ENCODE data around the gene KCTD5. TPM values are rescaled to one million over a fixed set of nuclear protein-coding genes. Genes with fewer than 3 reads are reported as not detected.
"Not testable (repeated sequence)": the region's sequence is repeated elsewhere in the genome, so short reads cannot be mapped to it uniquely, and the experiment has no call there.

KCTD5 gene
- total and polyA plus RNA-seq, 2 of the 8 experiments (the other 6 are each of a cell fraction or from before 2014, with no cell fraction given): 26.6 to 31.8 TPM

- H2BK12ac ChIP-seq (ENCODE audit: low read depth, low read length); H3K4ac ChIP-seq (replicated peaks; ENCODE audit: insufficient read length, low read depth, low read length); H3K23ac ChIP-seq (ENCODE audit: insufficient read length); H4K5ac ChIP-seq (ENCODE audit: insufficient read length, low read depth, low read length); H2BK20ac ChIP-seq (ENCODE audit: low read length); H4K20me1 ChIP-seq (replicated peaks in 1 of 2; ENCODE audit: control insufficient read depth in 1 of 2, insufficient read depth in 2 of 2, low read length in 2 of 2); H2BK120ac ChIP-seq (replicated peaks; ENCODE audit: low read depth, low read length); H3K79me2 ChIP-seq (ENCODE audit: control insufficient read depth in 1 of 2, insufficient read depth in 2 of 2, low read length in 2 of 2); H3K14ac ChIP-seq (ENCODE audit: insufficient read length); H2BK15ac ChIP-seq (ENCODE audit: low read length); H3K9me3 ChIP-seq (ENCODE audit: insufficient read depth in 2 of 2, low read depth in 1 of 2, low read length in 1 of 2); H3K18ac ChIP-seq (ENCODE audit: extremely low read depth, low read length); H3K27me3 ChIP-seq (replicated peaks in 1 of 4; ENCODE audit: control insufficient read depth in 3 of 4, extremely low read depth in 1 of 4, insufficient read depth in 3 of 4, low read length in 3 of 4); H3K23me2 ChIP-seq (ENCODE audit: low read depth, low read length); H3K56ac ChIP-seq (replicated peaks; ENCODE audit: insufficient read length, low read depth, low read length); H2AFZ ChIP-seq (ENCODE audit: low read length); H3K4me3 ChIP-seq (ENCODE audit: extremely low read depth in 1 of 4, insufficient read depth in 2 of 4, low read depth in 3 of 4, low read length in 4 of 4); H3K27ac ChIP-seq (ENCODE audit: low read depth, low read length); CTCF ChIA-PET (ENCODE audit: partially characterized antibody); H2BK5ac ChIP-seq (ENCODE audit: low read depth, low read length); H3K9ac ChIP-seq (replicated peaks in 1 of 4; ENCODE audit: extremely low read depth in 1 of 4, low read depth in 3 of 4, low read length in 3 of 4); DNase-seq (ENCODE audit: low read depth in 1 of 2, low spot score in 2 of 2); H2AK5ac ChIP-seq (ENCODE audit: low read depth, low read length); H4K8ac ChIP-seq (ENCODE audit: extremely low read depth, insufficient read depth, low read length); H3K4me1 ChIP-seq (replicated peaks in 1 of 4; ENCODE audit: control insufficient read depth in 3 of 4, insufficient read depth in 4 of 4, low read length in 3 of 4); H4K91ac ChIP-seq (replicated peaks; ENCODE audit: insufficient read length, low read length); H3K4me2 ChIP-seq (ENCODE audit: insufficient read depth in 1 of 2, low read depth in 2 of 2, low read length in 2 of 2); H3K36me3 ChIP-seq (ENCODE audit: control insufficient read depth in 2 of 4, insufficient read depth in 4 of 4, low read length in 3 of 4); H3K79me1 ChIP-seq (ENCODE audit: low read depth, low read length); POLR2A ChIA-PET (ENCODE audit: partially characterized antibody); FAIRE-seq: not testable (repeated sequence)
- WGBS, 2 experiments (ENCODE audit: extremely low coverage in 1 of 2, insufficient coverage in 1 of 2, insufficient read length in 1 of 2, insufficient replicate concordance in 2 of 2, low coverage in 1 of 2, low lambda C conversion rate in 2 of 2, missing lambda C conversion rate in 1 of 2): no CpG with 5 or more reads among the region's 13 CpGs
Measured at GRCh38 chr16:2653915-2654314, 28.4 kb upstream of the KCTD5 start.

- H3K36me3 ChIP-seq (ENCODE audit: control insufficient read depth in 2 of 4, insufficient read depth in 4 of 4, low read length in 3 of 4); H3K79me2 ChIP-seq (ENCODE audit: control insufficient read depth in 1 of 2, insufficient read depth in 2 of 2, low read length in 2 of 2); H4K20me1 ChIP-seq (replicated peaks in 1 of 2; ENCODE audit: control insufficient read depth in 1 of 2, insufficient read depth in 2 of 2, low read length in 2 of 2); H3K9ac ChIP-seq (replicated peaks in 1 of 4; ENCODE audit: extremely low read depth in 1 of 4, low read depth in 3 of 4, low read length in 3 of 4); H3K23ac ChIP-seq (ENCODE audit: insufficient read length); H3K4me2 ChIP-seq (ENCODE audit: insufficient read depth in 1 of 2, low read depth in 2 of 2, low read length in 2 of 2); DNase-seq (ENCODE audit: low read depth in 1 of 2, low spot score in 2 of 2); H3K14ac ChIP-seq (ENCODE audit: insufficient read length); H4K91ac ChIP-seq (replicated peaks; ENCODE audit: insufficient read length, low read length); H3K18ac ChIP-seq (ENCODE audit: extremely low read depth, low read length); CTCF ChIA-PET (ENCODE audit: partially characterized antibody); FAIRE-seq; POLR2A ChIA-PET (ENCODE audit: partially characterized antibody); H2AFZ ChIP-seq (ENCODE audit: low read length); H3K9me3 ChIP-seq (ENCODE audit: insufficient read depth in 2 of 2, low read depth in 1 of 2, low read length in 1 of 2); H2BK15ac ChIP-seq (ENCODE audit: low read length); H2BK20ac ChIP-seq (ENCODE audit: low read length); H3K4ac ChIP-seq (replicated peaks; ENCODE audit: insufficient read length, low read depth, low read length); H4K8ac ChIP-seq (ENCODE audit: extremely low read depth, insufficient read depth, low read length); H3K27ac ChIP-seq (ENCODE audit: low read depth, low read length); H3K27me3 ChIP-seq (replicated peaks in 1 of 4; ENCODE audit: control insufficient read depth in 3 of 4, extremely low read depth in 1 of 4, insufficient read depth in 3 of 4, low read length in 3 of 4); H3K79me1 ChIP-seq (ENCODE audit: low read depth, low read length); H2BK120ac ChIP-seq (replicated peaks; ENCODE audit: low read depth, low read length); H3K23me2 ChIP-seq (ENCODE audit: low read depth, low read length); H4K5ac ChIP-seq (ENCODE audit: insufficient read length, low read depth, low read length); H2AK5ac ChIP-seq (ENCODE audit: low read depth, low read length); H3K4me3 ChIP-seq (ENCODE audit: extremely low read depth in 1 of 4, insufficient read depth in 2 of 4, low read depth in 3 of 4, low read length in 4 of 4); H2BK12ac ChIP-seq (ENCODE audit: low read depth, low read length); H3K56ac ChIP-seq (replicated peaks; ENCODE audit: insufficient read length, low read depth, low read length); H3K4me1 ChIP-seq (replicated peaks in 1 of 4; ENCODE audit: control insufficient read depth in 3 of 4, insufficient read depth in 4 of 4, low read length in 3 of 4); H2BK5ac ChIP-seq (ENCODE audit: low read depth, low read length): not testable (repeated sequence)
- WGBS, 2 experiments (ENCODE audit: extremely low coverage in 1 of 2, insufficient coverage in 1 of 2, insufficient read length in 1 of 2, insufficient replicate concordance in 2 of 2, low coverage in 1 of 2, low lambda C conversion rate in 2 of 2, missing lambda C conversion rate in 1 of 2): 81% methylated on average over 2 of the region's 8 CpGs; no CpG with 5 or more reads in 1 of the 2 experiments
Measured at GRCh38 chr16:2654949-2655348, 27.4 kb upstream of the KCTD5 start.
